GM23248 (cell line): ENCODE measurements around the gene MTPN. TPM values are rescaled to one million over a fixed set of nuclear protein-coding genes. Genes with fewer than 3 reads are reported as not detected.

Experiments used
- DNase-seq: peaks from one replicate; pipeline ENCODE4 v3.0.0-alpha.2; 2015
- H2AFZ ChIP-seq: fragments of 200-600 bp; sonication (generic); 2 replicates; pipeline ENCODE4 v1.6.1; 2016; ENCODE audit warnings: antibody characterized with exemption
- H3F3A ChIP-seq: fragments of 200-600 bp; sonication (generic); 2 replicates; pipeline ENCODE4 v1.6.1; 2016; ENCODE audit warnings: mild to moderate bottlenecking, antibody characterized with exemption, mixed run types; ENCODE audit not compliant: insufficient read depth
- H3K27ac ChIP-seq: fragments of 200-600 bp; sonication (generic); 2 replicates; pipeline ENCODE4 v1.5.1; 2016; ENCODE audit warnings: mild to moderate bottlenecking
- H3K27me3 ChIP-seq: fragments of 200-600 bp; sonication (generic); replicated peaks from 2 replicates; pipeline ENCODE4 v1.6.1; 2016; ENCODE audit warnings: mild to moderate bottlenecking; ENCODE audit not compliant: insufficient read depth
- H3K36me3 ChIP-seq: fragments of 200-600 bp; sonication (generic); 2 replicates; pipeline ENCODE4 v1.6.1; 2016; ENCODE audit warnings: low read depth, mild to moderate bottlenecking
- H3K4me1 ChIP-seq: fragments of 200-600 bp; sonication (generic); 2 replicates; pipeline ENCODE4 v1.6.1; 2016; ENCODE audit warnings: mild to moderate bottlenecking; ENCODE audit not compliant: insufficient read depth
- H3K4me2 ChIP-seq: fragments of 200-600 bp; sonication (generic); one replicate; pipeline ENCODE4 v1.6.1; 2016; ENCODE audit warnings: mild to moderate bottlenecking; ENCODE audit not compliant: unreplicated experiment
- H3K4me3 ChIP-seq: fragments of 200-600 bp; sonication (generic); 2 replicates; pipeline ENCODE4 v1.5.1; 2016; ENCODE audit warnings: mild to moderate bottlenecking
- H3K79me2 ChIP-seq: fragments of 200-600 bp; sonication (generic); 2 replicates; pipeline ENCODE4 v1.6.1; 2016; ENCODE audit warnings: mild to moderate bottlenecking; ENCODE audit not compliant: insufficient read depth
- H3K9ac ChIP-seq: fragments of 200-600 bp; sonication (generic); 2 replicates; pipeline ENCODE4 v1.6.1; 2016; ENCODE audit warnings: mild to moderate bottlenecking
- H3K9me2 ChIP-seq: fragments of 200-600 bp; sonication (generic); 2 replicates; pipeline ENCODE4 v1.6.1; 2016; ENCODE audit warnings: mixed run types, mild to moderate bottlenecking, moderate library complexity; ENCODE audit not compliant: insufficient read depth
- H3K9me3 ChIP-seq: fragments of 200-600 bp; sonication (generic); one replicate; pipeline ENCODE4 v1.6.1; 2017; ENCODE audit warnings: low read depth
- H4K20me1 ChIP-seq: fragments of 200-600 bp; sonication (generic); 2 replicates; pipeline ENCODE4 v1.6.0; 2016; ENCODE audit not compliant: insufficient read depth
- EZH2 ChIP-seq: fragments of 200-600 bp; sonication (generic); IDR thresholded peaks from 2 replicates; pipeline ENCODE4 v1.6.1; 2018; ENCODE audit warnings: antibody characterized with exemption, mild to moderate bottlenecking; ENCODE audit not compliant: insufficient read depth, poor library complexity, severe bottlenecking
- EZH2phosphoT487 ChIP-seq: fragments of 200-600 bp; sonication (generic); IDR thresholded peaks from 2 replicates; pipeline ENCODE4 v1.6.1; 2018; ENCODE audit warnings: antibody characterized with exemption, moderate library complexity, mild to moderate bottlenecking, low read depth; ENCODE audit not compliant: insufficient read depth
- WGBS, 2 experiments: methylation state at CpG; one replicate each; pipeline ENCODE4 v1.1.6; 2015 to 2017; ENCODE audit warnings: low lambda C conversion rate in 2 of 2, low coverage in 1 of 2; ENCODE audit errors: missing lambda C conversion rate in 2 of 2; 5-methylcytosine and 5-hydroxymethylcytosine counted together
- in situ Hi-C: fragments of 300-500 bp; cut with MboI; formaldehyde crosslinking; loops from 2 replicates; pipeline ENCODE4 v1.15.0; 2020
- polyA plus RNA-seq: library from polyadenylated mRNA; unstranded; fragments of >200 nt; fragmentation: Nextera tagmentation; extraction: Ambion mirVana; gene quantifications from 2 replicates; pipeline ENCODE4 v1.2.1, GENCODE V29; 2016
- total RNA-seq: library from RNA; depleted of rRNA; stranded (reverse); fragments of >200 nt; shearing (Covaris generic); gene quantifications from 2 replicates; pipeline ENCODE4 v1.2.3, GENCODE V29; 2014

Gene MTPN
- total and polyA plus RNA-seq, 2 experiments from 2014 or later: 133 to 145 TPM

GRCh38 chr7:136000288-136000913 lies 23.2 kb upstream of the MTPN start:
- Histone ChIP-seq H3K27me3 (no peaks in the 10 kb centered on the region), H4K20me1 (no peaks in the 10 kb centered on the region), H3K4me1 (0 out of 2 replicates have a peak, but pooled peaks cover 5% of the 10 kb centered on the region), H3K36me3 (no peaks in the 10 kb centered on the region), H3K9me2 (no peaks in the 10 kb centered on the region), H3K4me3 (no peak overlapping the region), H3K9ac (no peak overlapping the region), H3K9me3 (no peaks in the 10 kb centered on the region), H3K27ac (no peak overlapping the region), H3K79me2 (no peaks in the 10 kb centered on the region), H2AFZ (peak overlapping the region; percentile 26; the same call in 1 of the 2 replicates), H3K4me2 (no peak overlapping the region), H3F3A (no peaks in the 10 kb centered on the region)
- in situ Hi-C loops: no loop called here
- TF ChIP-seq EZH2 (no peak), EZH2phosphoT487 (no peak)
- 36 to 45% methylated on average over 3 of the region's 3 CpGs for WGBS, 2 experiments
- DNase-seq: peak; percentile 37

DNA sequence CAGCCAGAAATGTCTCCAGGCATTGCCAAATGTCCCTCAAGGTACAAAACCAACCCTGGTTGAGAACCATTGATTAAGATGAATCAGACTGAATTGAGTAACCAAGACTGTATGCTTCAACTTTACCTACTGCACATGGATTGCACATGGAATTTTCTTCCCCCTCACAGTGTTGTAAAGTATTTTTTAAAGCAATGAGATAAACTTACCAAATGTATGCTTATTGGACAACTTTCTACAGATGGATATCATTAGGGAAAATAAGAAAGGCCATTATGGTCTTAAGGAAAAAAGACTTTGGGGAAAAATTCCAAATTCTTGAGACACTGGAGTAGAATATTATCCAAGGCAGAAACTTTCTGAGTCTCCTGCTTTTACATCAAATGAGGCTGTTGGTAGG lies 20.9 kb upstream of the MTPN start:
- in situ Hi-C loops: no loop called here
- Histone ChIP-seq H2AFZ (no peak overlapping the region), H3K4me1 (peaks cover 12% of the 10 kb centered on the region; the same call in 1 of the 2 replicates), H3K27me3 (no peaks in the 10 kb centered on the region), H4K20me1 (no peaks in the 10 kb centered on the region), H3K79me2 (no peaks in the 10 kb centered on the region), H3K27ac (no peak overlapping the region), H3K36me3 (no peaks in the 10 kb centered on the region), H3K9ac (no peak overlapping the region), H3K4me3 (no peak overlapping the region), H3K9me3 (no peaks in the 10 kb centered on the region), H3K9me2 (no peaks in the 10 kb centered on the region), H3F3A (peaks cover 5% of the 10 kb centered on the region; the same call in 1 of the 2 replicates), H3K4me2 (no peak overlapping the region)
- no peak for TF ChIP-seq EZH2
- no peak for TF ChIP-seq EZH2phosphoT487
- peak; percentile 18 for DNase-seq

- Histone ChIP-seq H4K20me1 (no peaks in the 10 kb centered on the region), H3K4me2 (no peak overlapping the region), H3F3A (peaks cover 5% of the 10 kb centered on the region; the same call in 1 of the 2 replicates), H3K9ac (no peak overlapping the region), H3K4me1 (peaks cover 12% of the 10 kb centered on the region; the same call in 1 of the 2 replicates), H3K79me2 (no peaks in the 10 kb centered on the region), H3K27ac (no peak overlapping the region), H3K27me3 (no peaks in the 10 kb centered on the region), H3K36me3 (no peaks in the 10 kb centered on the region), H3K9me3 (no peaks in the 10 kb centered on the region), H3K4me3 (no peak overlapping the region), H2AFZ (no peak overlapping the region), H3K9me2 (no peaks in the 10 kb centered on the region)
- 89 to 100% methylated on average over 2 of the region's 2 CpGs for WGBS, 2 experiments
- no peak for DNase-seq
- in situ Hi-C loops: no loop called here
- no peak for TF ChIP-seq EZH2
- no peak for TF ChIP-seq EZH2phosphoT487
These were observed 18.6 kb upstream of the MTPN start for GRCh38 chr7:135995748-135996147.

- no peak overlapping the region for H3K4me2 ChIP-seq
- no peak overlapping the region for H3K9ac ChIP-seq
- H3K9me3 ChIP-seq: no peaks in the 10 kb centered on the region
- no peak overlapping the region for H2AFZ ChIP-seq
- in situ Hi-C loops: no loop called here
- DNase-seq: peak; percentile 76
- 69 to 74% methylated on average over 6 of the region's 6 CpGs for WGBS, 2 experiments
- no peaks in the 10 kb centered on the region for H3K79me2 ChIP-seq
- H3K9me2 ChIP-seq: no peaks in the 10 kb centered on the region
- peak overlapping the region; percentile 44 for H3K27ac ChIP-seq
- H3F3A ChIP-seq: peaks cover 5% of the 10 kb centered on the region; the same call in 1 of the 2 replicates
- no peak overlapping the region for H3K4me3 ChIP-seq
- TF ChIP-seq EZH2: no peak
- TF ChIP-seq EZH2phosphoT487: no peak
- H3K27me3 ChIP-seq: no peaks in the 10 kb centered on the region
- no peaks in the 10 kb centered on the region for H4K20me1 ChIP-seq
- H3K4me1 ChIP-seq: peaks cover 12% of the 10 kb centered on the region; the same call in 1 of the 2 replicates
- no peaks in the 10 kb centered on the region for H3K36me3 ChIP-seq
These were observed 17.5 kb upstream of the MTPN start for GRCh38 chr7:135994466-135995205.
